Measurements from ENCODE around the gene NUP50.

NUP50 gene

DNA sequence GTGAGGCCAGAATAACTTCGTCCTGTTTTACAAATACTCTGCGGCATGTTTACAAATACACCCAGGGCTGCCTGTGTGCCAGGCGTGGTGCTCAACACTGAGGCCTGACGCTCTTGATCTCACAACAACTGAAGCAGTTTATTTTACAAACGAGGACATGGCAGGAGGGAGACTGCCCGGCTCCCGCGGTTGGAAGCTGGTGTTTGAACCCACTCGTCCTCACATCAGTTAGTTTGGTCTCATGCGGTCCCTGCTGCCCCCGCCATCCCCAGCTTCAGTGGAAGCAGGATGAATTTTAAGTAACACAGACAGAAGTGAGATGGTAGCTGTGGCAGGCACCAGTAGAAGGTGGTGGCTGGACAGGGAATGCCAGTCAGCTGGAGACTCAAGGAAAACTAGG, 60.6 kb downstream of the NUP50 start:
- Histone ChIP-seq H3K27me3 (ENCODE audit: control insufficient read depth, insufficient read depth, low read length) (no peaks in the 10 kb centered on the region), H3K9ac (no peak overlapping the region), H3K4me3 (ENCODE audit: low read depth, low read length) (no peak overlapping the region), H2AFZ (no peak overlapping the region), H3K27ac (no peak overlapping the region), H3K79me2 (peaks cover 9% of the 10 kb centered on the region), H3K9me3 (ENCODE audit: control insufficient read depth, low read length) (no peaks in the 10 kb centered on the region), H3K36me3 (ENCODE audit: control insufficient read depth, insufficient read depth, low read length) (no peaks in the 10 kb centered on the region), H3K4me2 (ENCODE audit: low read length) (no peak overlapping the region), H3K4me1 (no peaks in the 10 kb centered on the region)
- TF ChIP-seq, protein P1, sequence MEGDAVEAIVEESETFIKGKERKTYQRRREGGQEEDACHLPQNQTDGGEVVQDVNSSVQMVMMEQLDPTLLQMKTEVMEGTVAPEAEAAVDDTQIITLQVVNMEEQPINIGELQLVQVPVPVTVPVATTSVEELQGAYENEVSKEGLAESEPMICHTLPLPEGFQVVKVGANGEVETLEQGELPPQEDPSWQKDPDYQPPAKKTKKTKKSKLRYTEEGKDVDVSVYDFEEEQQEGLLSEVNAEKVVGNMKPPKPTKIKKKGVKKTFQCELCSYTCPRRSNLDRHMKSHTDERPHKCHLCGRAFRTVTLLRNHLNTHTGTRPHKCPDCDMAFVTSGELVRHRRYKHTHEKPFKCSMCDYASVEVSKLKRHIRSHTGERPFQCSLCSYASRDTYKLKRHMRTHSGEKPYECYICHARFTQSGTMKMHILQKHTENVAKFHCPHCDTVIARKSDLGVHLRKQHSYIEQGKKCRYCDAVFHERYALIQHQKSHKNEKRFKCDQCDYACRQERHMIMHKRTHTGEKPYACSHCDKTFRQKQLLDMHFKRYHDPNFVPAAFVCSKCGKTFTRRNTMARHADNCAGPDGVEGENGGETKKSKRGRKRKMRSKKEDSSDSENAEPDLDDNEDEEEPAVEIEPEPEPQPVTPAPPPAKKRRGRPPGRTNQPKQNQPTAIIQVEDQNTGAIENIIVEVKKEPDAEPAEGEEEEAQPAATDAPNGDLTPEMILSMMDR (IDR thresholded peaks at IDR 0.05): no peak

DNA sequence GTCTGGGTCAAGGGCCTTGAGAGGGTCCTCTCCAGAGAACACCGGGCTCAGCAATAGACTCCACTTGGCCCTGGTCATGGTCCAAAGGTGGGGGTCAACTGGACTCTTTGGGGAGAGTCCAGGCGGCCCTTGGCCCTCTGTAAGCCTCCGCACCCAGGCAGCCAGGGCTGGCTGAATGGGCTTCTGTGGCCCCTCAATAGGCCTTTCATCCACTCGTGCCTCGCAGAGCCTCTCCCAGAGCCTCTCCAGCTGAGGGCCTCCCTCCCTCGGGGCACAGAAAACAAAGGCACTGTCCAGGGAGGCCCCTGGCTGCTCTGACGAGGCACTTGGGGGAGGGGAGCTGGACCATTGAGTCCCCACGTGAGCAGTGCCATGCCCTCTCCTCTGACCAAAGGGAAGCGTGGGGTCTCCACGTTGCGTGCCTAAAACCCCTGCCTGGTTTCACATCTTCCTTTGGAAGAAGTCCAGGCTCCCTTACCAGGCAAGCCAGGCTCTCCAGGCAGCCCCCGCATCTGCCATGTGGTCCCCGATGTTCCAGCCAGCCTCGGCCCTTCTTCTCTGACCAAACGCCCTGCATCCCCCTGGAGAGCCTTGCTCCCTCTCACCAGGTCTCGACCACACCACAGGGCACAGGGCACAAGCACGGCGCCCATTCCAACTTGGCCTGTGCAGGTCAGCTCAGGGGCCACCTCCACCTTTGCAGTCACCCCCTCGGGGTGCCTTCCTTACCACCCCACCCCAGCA, 61.4 kb downstream of the NUP50 start:
- H3K4me3 ChIP-seq (ENCODE audit: low read depth, low read length): no peak overlapping the region
- no peaks in the 10 kb centered on the region for H3K4me1 ChIP-seq
- no peak overlapping the region for H2AFZ ChIP-seq
- no peaks in the 10 kb centered on the region for H3K27me3 ChIP-seq (ENCODE audit: control insufficient read depth, insufficient read depth, low read length)
- H3K36me3 ChIP-seq (ENCODE audit: control insufficient read depth, insufficient read depth, low read length): no peaks in the 10 kb centered on the region
- peaks cover 11% of the 10 kb centered on the region for H3K79me2 ChIP-seq
- H3K9ac ChIP-seq: no peak overlapping the region
- H3K4me2 ChIP-seq (ENCODE audit: low read length): no peak overlapping the region
- H3K9me3 ChIP-seq (ENCODE audit: control insufficient read depth, low read length): no peaks in the 10 kb centered on the region
- TF ChIP-seq, protein P1 (IDR thresholded peaks at IDR 0.05): no peak
- H3K27ac ChIP-seq: no peak overlapping the region

DNA sequence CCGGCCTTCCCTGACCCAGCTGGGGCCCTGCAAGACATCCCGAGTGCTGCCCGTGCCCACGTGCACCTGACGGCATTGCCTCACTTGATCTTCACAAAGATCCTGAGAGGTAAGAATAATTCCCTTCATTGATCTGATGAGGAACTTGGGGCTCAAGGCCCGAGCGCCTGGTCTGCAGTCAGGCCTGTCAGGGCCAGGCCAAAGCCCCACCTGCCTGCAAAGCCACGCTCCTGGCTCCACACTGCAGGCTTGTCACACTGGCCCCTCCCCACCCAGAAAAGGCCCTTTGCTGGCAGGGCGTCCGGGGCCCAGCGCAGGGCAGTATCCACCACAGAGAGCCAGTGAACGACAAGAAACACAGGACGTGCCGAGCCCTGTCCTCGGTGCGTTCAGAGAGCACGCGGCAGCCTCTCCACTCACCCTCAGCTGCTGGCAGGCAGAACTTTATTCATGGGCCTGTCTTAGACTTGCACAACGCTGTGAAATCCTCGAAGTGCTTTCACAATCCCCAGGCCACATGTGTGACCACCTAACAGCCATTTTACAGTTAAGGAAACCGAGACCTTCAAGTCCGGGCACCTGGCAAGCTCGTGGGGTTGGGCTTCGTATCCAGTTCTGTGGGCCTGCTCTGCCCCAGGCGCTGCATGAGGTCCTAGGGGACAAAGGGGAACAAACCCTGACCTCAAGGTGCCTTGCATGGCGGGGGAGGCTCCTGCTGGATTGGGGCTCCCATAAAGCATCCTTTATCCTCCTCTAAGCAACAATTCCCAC, 62.2 kb downstream of the NUP50 start:
- Histone ChIP-seq H3K36me3 (ENCODE audit: control insufficient read depth, insufficient read depth, low read length) (no peaks in the 10 kb centered on the region), H3K4me2 (ENCODE audit: low read length) (no peak overlapping the region), H3K9ac (no peak overlapping the region), H3K4me3 (ENCODE audit: low read depth, low read length) (no peak overlapping the region), H2AFZ (no peak overlapping the region), H3K79me2 (peaks cover 11% of the 10 kb centered on the region), H3K9me3 (ENCODE audit: control insufficient read depth, low read length) (no peaks in the 10 kb centered on the region), H3K4me1 (no peaks in the 10 kb centered on the region), H3K27ac (no peak overlapping the region), H3K27me3 (ENCODE audit: control insufficient read depth, insufficient read depth, low read length) (no peaks in the 10 kb centered on the region)
- TF ChIP-seq, protein P1 (IDR thresholded peaks at IDR 0.05): no peak

DNA sequence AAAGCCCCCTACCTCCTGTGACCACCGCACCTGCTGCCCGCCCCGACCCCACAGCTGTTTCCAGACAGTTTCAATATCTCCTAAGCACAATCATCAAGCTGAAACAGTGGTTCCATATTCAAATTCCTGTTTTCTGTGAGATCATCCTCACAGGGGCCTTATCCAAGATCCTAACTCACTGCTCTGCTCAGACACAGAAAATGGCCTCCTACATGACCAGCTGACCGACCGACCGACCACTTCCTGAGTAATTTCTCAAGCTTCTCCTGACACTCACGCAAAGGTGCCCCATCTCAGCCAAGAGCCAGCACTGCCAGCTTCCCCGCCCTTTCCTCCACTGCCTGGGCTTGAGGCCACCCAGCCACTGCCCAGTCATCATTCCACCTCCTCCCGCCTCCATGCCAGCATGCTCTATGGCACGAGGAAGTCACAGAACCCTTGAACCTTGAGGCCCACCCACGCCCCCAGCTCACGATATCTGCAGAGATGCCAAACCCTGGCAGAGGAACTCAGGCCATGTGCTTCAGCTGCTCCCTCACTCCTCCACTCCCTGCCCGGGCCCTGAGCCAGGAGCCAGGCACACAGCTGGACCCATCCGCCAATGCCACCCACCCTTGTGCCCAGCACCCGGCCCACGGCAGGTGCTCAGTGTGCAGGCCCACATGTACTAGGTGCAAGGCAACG, 62.9 kb downstream of the NUP50 start:
- H3K4me2 ChIP-seq (ENCODE audit: low read length): no peak overlapping the region
- H3K36me3 ChIP-seq (ENCODE audit: control insufficient read depth, insufficient read depth, low read length): no peaks in the 10 kb centered on the region
- no peak overlapping the region for H2AFZ ChIP-seq
- no peak overlapping the region for H3K27ac ChIP-seq
- no peaks in the 10 kb centered on the region for H3K4me1 ChIP-seq
- TF ChIP-seq, protein P1 (IDR thresholded peaks at IDR 0.05): no peak
- H3K4me3 ChIP-seq (ENCODE audit: low read depth, low read length): no peak overlapping the region
- no peaks in the 10 kb centered on the region for H3K27me3 ChIP-seq (ENCODE audit: control insufficient read depth, insufficient read depth, low read length)
- no peak overlapping the region for H3K9ac ChIP-seq
- H3K9me3 ChIP-seq (ENCODE audit: control insufficient read depth, low read length): no peaks in the 10 kb centered on the region
- peaks cover 14% of the 10 kb centered on the region for H3K79me2 ChIP-seq

All from parathyroid adenoma (tissue), 2 donors.